ENCODE results near the gene FCSK. TPM values are rescaled to one million over a fixed set of nuclear protein-coding genes. Genes with fewer than 3 reads are reported as not detected.

FCSK gene
- total and polyA plus RNA-seq, 2 experiments from 2014 or later, result 15.7 to 25.9 TPM

- Histone ChIP-seq H3K79me2 (no peaks in the 10 kb centered on the region), H2AFZ (no peak overlapping the region), H3K4me3 (no peak overlapping the region), H3K27ac (no peak overlapping the region), H4K20me1 (ENCODE audit: insufficient read depth, poor library complexity, severe bottlenecking) (no peaks in the 10 kb centered on the region), H3K4me1 (ENCODE audit: insufficient read depth) (peaks cover 3% of the 10 kb centered on the region), H3K27me3 (no peaks in the 10 kb centered on the region), H3K9me2 (replicated peaks; ENCODE audit: insufficient read depth) (no peaks in the 10 kb centered on the region), H3K9me3 (ENCODE audit: low read depth) (no peaks in the 10 kb centered on the region), H3K4me2 (no peak overlapping the region), H3K36me3 (replicated peaks; ENCODE audit: insufficient read depth, low read depth) (no peaks in the 10 kb centered on the region)
- no peak for DNase-seq (ENCODE audit: low spot score)
- TF ChIP-seq, protein P1, sequence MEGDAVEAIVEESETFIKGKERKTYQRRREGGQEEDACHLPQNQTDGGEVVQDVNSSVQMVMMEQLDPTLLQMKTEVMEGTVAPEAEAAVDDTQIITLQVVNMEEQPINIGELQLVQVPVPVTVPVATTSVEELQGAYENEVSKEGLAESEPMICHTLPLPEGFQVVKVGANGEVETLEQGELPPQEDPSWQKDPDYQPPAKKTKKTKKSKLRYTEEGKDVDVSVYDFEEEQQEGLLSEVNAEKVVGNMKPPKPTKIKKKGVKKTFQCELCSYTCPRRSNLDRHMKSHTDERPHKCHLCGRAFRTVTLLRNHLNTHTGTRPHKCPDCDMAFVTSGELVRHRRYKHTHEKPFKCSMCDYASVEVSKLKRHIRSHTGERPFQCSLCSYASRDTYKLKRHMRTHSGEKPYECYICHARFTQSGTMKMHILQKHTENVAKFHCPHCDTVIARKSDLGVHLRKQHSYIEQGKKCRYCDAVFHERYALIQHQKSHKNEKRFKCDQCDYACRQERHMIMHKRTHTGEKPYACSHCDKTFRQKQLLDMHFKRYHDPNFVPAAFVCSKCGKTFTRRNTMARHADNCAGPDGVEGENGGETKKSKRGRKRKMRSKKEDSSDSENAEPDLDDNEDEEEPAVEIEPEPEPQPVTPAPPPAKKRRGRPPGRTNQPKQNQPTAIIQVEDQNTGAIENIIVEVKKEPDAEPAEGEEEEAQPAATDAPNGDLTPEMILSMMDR (IDR thresholded peaks at IDR 0.05; ENCODE audit: poor library complexity), result no peak
- TF ChIP-seq EZH2 (IDR thresholded peaks at IDR 0.05; ENCODE audit: borderline replicate concordance) (no peak), EZH2phosphoT487 (IDR thresholded peaks at IDR 0.05; ENCODE audit: low read depth, severe bottlenecking, unreplicated experiment) (no peak)
- 95% methylated on average over 21 of the region's 21 CpGs for WGBS (ENCODE audit: low lambda C conversion rate, missing lambda C conversion rate)
These were observed 19.3 kb downstream of the FCSK start for GRCh38 chr16:70473446-70474319.

GRCh38 chr16:70474320-70475053, 20.1 kb downstream of the FCSK start:
- Histone ChIP-seq H4K20me1 (ENCODE audit: insufficient read depth, poor library complexity, severe bottlenecking) (no peaks in the 10 kb centered on the region), H3K79me2 (no peaks in the 10 kb centered on the region), H3K4me2 (no peak overlapping the region), H3K27ac (no peak overlapping the region), H3K4me3 (no peak overlapping the region), H3K4me1 (ENCODE audit: insufficient read depth) (peaks cover 3% of the 10 kb centered on the region), H3K27me3 (no peaks in the 10 kb centered on the region), H3K36me3 (replicated peaks; ENCODE audit: insufficient read depth, low read depth) (no peaks in the 10 kb centered on the region), H3K9me3 (ENCODE audit: low read depth) (no peaks in the 10 kb centered on the region), H2AFZ (no peak overlapping the region), H3K9me2 (replicated peaks; ENCODE audit: insufficient read depth) (no peaks in the 10 kb centered on the region)
- TF ChIP-seq EZH2phosphoT487 (IDR thresholded peaks at IDR 0.05; ENCODE audit: low read depth, severe bottlenecking, unreplicated experiment) (no peak), EZH2 (IDR thresholded peaks at IDR 0.05; ENCODE audit: borderline replicate concordance) (no peak)
- TF ChIP-seq, protein P1 (IDR thresholded peaks at IDR 0.05; ENCODE audit: poor library complexity), result no peak
- 92% methylated on average over 22 of the region's 22 CpGs for WGBS (ENCODE audit: low lambda C conversion rate, missing lambda C conversion rate)
- no peak for DNase-seq (ENCODE audit: low spot score)

GRCh38 chr16:70475054-70475871, 20.9 kb downstream of the FCSK start:
- no peak overlapping the region for H3K4me3 ChIP-seq
- no peaks in the 10 kb centered on the region for H3K9me2 ChIP-seq (replicated peaks; ENCODE audit: insufficient read depth)
- no peak overlapping the region for H2AFZ ChIP-seq
- TF ChIP-seq EZH2 (IDR thresholded peaks at IDR 0.05; ENCODE audit: borderline replicate concordance) (no peak), EZH2phosphoT487 (IDR thresholded peaks at IDR 0.05; ENCODE audit: low read depth, severe bottlenecking, unreplicated experiment) (no peak)
- TF ChIP-seq, protein P1 (IDR thresholded peaks at IDR 0.05; ENCODE audit: poor library complexity), result no peak
- H3K4me1 ChIP-seq (ENCODE audit: insufficient read depth), result peaks cover 3% of the 10 kb centered on the region
- DNase-seq (ENCODE audit: low spot score), result no peak
- no peaks in the 10 kb centered on the region for H3K36me3 ChIP-seq (replicated peaks; ENCODE audit: insufficient read depth, low read depth)
- WGBS (ENCODE audit: low lambda C conversion rate, missing lambda C conversion rate), result 88% methylated on average over 24 of the region's 24 CpGs
- H3K27ac ChIP-seq, result no peak overlapping the region
- no peak overlapping the region for H3K4me2 ChIP-seq
- H4K20me1 ChIP-seq (ENCODE audit: insufficient read depth, poor library complexity, severe bottlenecking), result no peaks in the 10 kb centered on the region
- no peaks in the 10 kb centered on the region for H3K79me2 ChIP-seq
- H3K27me3 ChIP-seq, result no peaks in the 10 kb centered on the region
- no peaks in the 10 kb centered on the region for H3K9me3 ChIP-seq (ENCODE audit: low read depth)

Measured in hepatocyte (in vitro differentiated cells).